ENCODE measurements around the gene GPHN. TPM values are rescaled to one million over a fixed set of nuclear protein-coding genes. Genes with fewer than 3 reads are reported as not detected.
A peak's percentile ranks its signal among the peaks of the same experiment; 100 is the strongest.
"Not testable (repeated sequence)": the region's sequence is repeated elsewhere in the genome, so short reads cannot be mapped to it uniquely, and the experiment has no call there.

Gene GPHN
- total and polyA plus RNA-seq, 5 experiments from 2014 or later: 2.9 to 12.1 (median 4.2) TPM

DNA sequence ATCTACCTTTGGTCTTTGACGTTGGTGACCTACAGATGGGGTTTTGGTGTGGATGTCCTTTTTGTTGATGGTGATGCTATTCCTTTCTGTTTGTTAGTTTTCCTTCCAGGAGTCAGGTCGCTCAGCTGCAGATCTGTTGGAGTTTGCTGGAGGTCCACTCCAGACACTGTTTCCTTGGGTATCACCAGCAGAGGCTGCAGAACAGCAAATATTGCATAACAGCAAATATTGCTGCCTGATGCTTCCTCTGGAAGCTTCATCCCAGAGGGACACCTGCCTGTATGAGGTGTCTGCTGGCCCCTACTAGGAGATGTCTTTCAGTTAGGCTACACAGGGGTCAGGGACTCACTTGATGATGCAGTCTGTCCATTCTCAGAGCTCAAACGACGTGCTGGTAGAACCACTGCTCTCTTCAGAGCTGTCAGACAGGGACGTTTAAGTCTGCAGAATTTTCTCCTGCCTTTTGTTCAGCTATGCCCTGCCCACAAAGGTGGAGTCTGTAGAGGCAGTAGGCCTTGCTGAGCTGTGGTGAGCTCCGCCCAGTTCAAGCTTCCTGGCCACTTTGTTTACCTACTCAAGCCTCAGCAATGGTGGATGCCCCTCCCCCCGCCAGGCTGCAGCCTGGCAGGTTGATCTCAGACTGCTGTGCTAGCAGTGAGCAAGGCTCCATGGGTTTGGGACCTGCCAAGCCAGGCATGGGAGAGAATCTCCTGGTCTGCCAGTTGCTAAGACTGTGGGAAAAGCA, 559.3 kb downstream of the GPHN start:
- POLR2A ChIA-PET: not testable (repeated sequence)

DNA sequence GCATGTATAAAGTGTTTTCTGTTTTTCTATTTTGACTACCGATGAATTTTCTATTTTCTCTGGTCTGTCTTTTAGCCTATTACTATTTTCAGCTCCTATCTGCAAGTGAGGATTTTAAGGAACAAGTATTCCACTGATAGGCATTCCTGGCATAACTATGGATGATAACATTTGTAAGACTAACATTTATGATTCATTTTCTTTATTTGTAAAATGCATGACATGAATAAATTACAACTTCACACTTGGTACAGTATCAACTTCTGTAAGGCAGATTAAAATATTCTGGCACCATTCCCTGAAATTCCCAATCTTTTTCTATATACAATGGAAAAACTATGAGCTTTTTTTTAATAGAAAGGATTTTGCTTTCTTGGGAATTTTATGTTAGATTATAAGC, 560.3 kb downstream of the GPHN start:
- Mint-ChIP-seq H3K9me3 (peaks cover 0 to 36% (median 9%) of the 10 kb centered on the region in 9 donors), H3K4me3 (no peak overlapping the region), H3K27ac (no peak overlapping the region), H3K4me1 (peaks cover 5 to 17% (median 13%) of the 10 kb centered on the region in 4 donors), H3K36me3 (peaks cover 11 to 44% (median 19%) of the 10 kb centered on the region in 3 donors), H3K27me3 (no peaks in the 10 kb centered on the region)
- ATAC-seq: no peak
- POLR2A ChIA-PET: no interaction called here
- DNase-seq: no peak

More for the DNA sequence above, 559.3 kb downstream of the GPHN start:
- Mint-ChIP-seq H3K36me3 (peaks cover 16 to 54% (median 19%) of the 10 kb centered on the region in 3 donors), H3K9me3 (peaks cover 0 to 37% (median 10%) of the 10 kb centered on the region in 9 donors), H3K4me1 (peaks cover 5 to 17% (median 13%) of the 10 kb centered on the region in 4 donors)
- H3K27ac Mint-ChIP-seq, H3K27me3 Mint-ChIP-seq, ATAC-seq, H3K4me3 Mint-ChIP-seq: not testable (repeated sequence)
- peak in 2 of 10 donors; percentile 2 to 3 for DNase-seq

DNA sequence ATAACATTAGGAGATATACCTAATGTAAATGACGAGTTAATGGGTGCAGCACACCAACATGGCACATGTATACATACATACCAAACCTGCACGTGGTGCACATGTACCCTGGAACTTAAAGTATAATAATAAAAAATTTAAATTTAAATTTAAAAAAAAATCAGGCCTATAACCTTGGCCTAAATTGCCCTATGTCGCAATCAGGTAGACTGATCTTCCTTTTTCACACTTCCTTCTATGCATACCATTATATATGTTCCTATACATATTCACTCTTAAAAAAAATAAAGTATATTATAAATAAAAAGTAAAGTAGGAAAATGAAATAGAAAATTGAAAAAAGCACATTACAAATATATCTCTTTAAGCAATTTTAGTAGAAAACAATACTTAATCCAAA, 563.6 kb downstream of the GPHN start:
- Mint-ChIP-seq H3K36me3 (peaks cover 4 to 22% (median 7%) of the 10 kb centered on the region in 3 donors), H3K9me3 (peaks cover 0 to 7% (median 2%) of the 10 kb centered on the region in 9 donors), H3K4me1 (peaks cover 3 to 13% (median 9%) of the 10 kb centered on the region in 4 donors), H3K27me3 (no peaks in the 10 kb centered on the region), H3K4me3 (no peak overlapping the region), H3K27ac (no peak overlapping the region)
- DNase-seq (no peak), ATAC-seq (no peak)
- POLR2A ChIA-PET: no interaction called here

DNA sequence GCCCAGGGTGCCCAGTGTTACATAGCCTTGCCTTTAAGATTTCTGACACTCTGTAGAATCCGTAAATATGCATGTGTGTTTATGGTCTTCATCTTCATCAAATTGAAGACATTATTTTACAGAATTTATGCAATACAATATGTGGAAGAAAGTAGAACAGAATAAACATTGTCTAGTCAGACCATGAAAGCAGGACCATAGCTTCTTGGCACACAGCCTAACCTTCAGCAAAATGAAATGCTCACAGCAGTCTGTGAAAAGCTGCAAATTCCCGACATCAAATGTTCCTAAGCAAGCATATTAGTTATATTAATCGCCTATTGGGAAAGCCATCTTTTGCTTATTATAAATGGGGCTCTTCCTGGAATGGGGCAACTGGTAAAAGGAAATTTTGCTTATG, 570.0 kb downstream of the GPHN start:
- Mint-ChIP-seq H3K27me3 (no peaks in the 10 kb centered on the region), H3K4me3 (no peak overlapping the region), H3K4me1 (no peaks in the 10 kb centered on the region), H3K36me3 (peaks cover 2 to 20% (median 5%) of the 10 kb centered on the region in 3 donors), H3K9me3 (peaks cover 0 to 16% (median 3%) of the 10 kb centered on the region in 9 donors), H3K27ac (no peak overlapping the region)
- DNase-seq: no peak
- ATAC-seq: no peak
- POLR2A ChIA-PET: no interaction called here

DNA sequence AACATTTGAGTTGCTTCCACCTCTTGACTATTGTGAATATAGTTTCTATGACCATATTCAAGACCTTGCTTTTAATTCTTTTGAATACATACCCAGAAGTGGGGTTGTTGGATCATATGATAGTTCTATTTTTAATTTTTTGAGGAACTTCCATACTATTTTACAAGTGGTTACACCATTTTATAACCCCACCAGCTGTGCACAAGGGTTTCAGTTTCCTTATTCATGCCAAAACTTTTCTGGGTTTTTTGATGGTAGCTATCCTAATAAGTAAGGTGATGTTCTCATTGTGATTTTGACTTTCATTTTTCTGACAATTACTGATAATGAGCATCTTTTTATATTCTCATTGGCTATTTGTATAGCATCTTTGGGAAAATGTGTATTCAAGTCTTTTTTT, 571.9 kb downstream of the GPHN start:
- H3K27me3 Mint-ChIP-seq: no peaks in the 10 kb centered on the region
- no peaks in the 10 kb centered on the region for H3K4me1 Mint-ChIP-seq
- H3K9me3 Mint-ChIP-seq: peaks cover 0 to 16% (median 3%) of the 10 kb centered on the region in 9 donors
- DNase-seq (no peak), ATAC-seq (no peak)
- no peak overlapping the region for H3K27ac Mint-ChIP-seq
- POLR2A ChIA-PET: no interaction called here
- H3K36me3 Mint-ChIP-seq: peaks cover 8 to 18% (median 16%) of the 10 kb centered on the region in 3 donors
- H3K4me3 Mint-ChIP-seq: no peak overlapping the region

DNA sequence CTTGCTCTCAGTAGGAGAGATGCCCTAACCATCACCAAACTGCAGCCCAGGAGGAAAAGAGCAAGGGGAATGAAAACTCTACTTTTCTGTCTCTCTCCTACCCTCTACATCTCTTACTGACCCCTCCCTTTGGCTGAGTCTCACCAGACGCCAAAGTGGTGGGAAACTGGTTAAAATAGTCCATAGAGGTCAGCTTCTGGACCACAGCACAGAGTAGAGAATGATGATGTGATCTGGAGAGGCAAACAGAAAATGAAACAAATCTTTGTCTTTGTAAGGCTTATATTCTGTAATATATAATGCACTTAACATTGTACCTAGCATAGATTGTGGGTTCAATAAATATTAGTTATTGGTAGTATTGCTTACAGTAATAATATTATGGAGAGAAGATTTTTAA, 600.3 kb downstream of the GPHN start:
- no peaks in the 10 kb centered on the region for H3K4me1 Mint-ChIP-seq
- H3K27ac Mint-ChIP-seq: no peak overlapping the region
- no peak overlapping the region for H3K4me3 Mint-ChIP-seq
- ATAC-seq: no peak
- POLR2A ChIA-PET: no interaction called here
- peaks cover 25 to 46% (median 37%) of the 10 kb centered on the region in 3 donors for H3K36me3 Mint-ChIP-seq
- DNase-seq: no peak
- no peaks in the 10 kb centered on the region for H3K27me3 Mint-ChIP-seq
- H3K9me3 Mint-ChIP-seq: peaks cover 12 to 37% (median 28%) of the 10 kb centered on the region in 9 donors

DNA sequence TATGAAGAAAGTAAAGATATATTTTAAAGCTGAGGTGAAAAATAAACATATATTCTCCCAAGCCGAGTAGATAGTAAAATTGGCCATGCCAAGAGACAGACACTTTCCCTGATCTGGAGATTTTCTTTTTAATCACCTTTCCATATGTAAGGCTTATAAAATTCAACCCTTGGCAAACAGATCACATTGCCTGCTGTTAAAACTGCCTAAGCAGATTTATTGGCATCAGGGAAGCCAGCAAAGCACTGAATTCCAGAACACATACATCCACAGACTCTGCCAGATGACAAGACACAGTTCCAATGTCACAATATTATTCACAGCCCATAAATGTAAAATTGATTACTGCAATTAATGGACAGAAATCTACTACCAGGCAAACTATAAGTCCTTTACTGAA, 603.1 kb downstream of the GPHN start:
- no peak overlapping the region for H3K4me3 Mint-ChIP-seq
- H3K9me3 Mint-ChIP-seq: peaks cover 2 to 9% (median 7%) of the 10 kb centered on the region in 9 donors
- ATAC-seq (no peak), DNase-seq (no peak)
- H3K27me3 Mint-ChIP-seq: no peaks in the 10 kb centered on the region
- peaks cover 10 to 18% (median 14%) of the 10 kb centered on the region in 3 donors for H3K36me3 Mint-ChIP-seq
- no peaks in the 10 kb centered on the region for H3K4me1 Mint-ChIP-seq
- POLR2A ChIA-PET: no interaction called here
- no peak overlapping the region for H3K27ac Mint-ChIP-seq

DNA sequence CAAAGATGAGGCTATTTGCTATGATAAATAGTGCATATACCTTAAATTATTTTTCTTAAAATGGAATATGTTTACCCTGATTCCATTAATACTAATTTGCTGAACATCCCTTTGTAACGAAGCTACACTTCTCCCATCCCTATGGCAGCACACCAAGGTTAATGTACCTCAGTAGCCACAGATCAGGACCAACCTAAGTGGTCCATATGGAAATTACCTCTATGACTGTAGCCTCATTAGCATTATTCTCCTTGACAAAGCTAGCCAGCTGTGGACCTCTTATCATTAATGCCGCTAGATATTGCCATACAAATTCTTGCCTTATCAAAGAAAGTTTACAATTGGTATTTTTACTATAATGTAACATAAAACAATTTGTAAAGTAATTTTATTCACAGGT, 604.4 kb downstream of the GPHN start:
- Mint-ChIP-seq H3K36me3 (peaks cover 4 to 14% (median 10%) of the 10 kb centered on the region in 3 donors), H3K4me3 (no peak overlapping the region), H3K9me3 (peaks cover 0 to 2% (median 0%) of the 10 kb centered on the region in 9 donors), H3K27me3 (no peaks in the 10 kb centered on the region), H3K4me1 (no peaks in the 10 kb centered on the region), H3K27ac (no peak overlapping the region)
- ATAC-seq: no peak
- DNase-seq: no peak
- POLR2A ChIA-PET: no interaction called here

DNA sequence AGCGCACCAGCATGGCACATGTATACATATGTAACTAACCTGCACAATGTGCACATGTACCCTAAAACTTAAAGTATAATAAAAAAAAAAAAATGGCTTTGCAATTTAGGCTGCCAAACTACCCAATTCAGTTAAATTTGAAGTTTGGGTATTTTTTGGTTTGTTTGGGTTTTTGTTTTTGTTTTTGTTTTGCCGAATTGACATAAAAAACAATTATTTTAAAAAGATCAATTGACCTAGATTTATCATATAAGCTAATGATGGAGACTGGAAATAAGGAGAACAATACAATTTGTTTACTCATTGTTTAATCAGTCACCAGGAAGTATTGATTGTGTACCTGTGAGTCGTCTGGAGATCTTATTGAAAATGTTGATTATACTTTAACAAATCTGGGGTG, 619.2 kb downstream of the GPHN start:
- Mint-ChIP-seq H3K27ac (no peak overlapping the region), H3K9me3 (peaks cover 0 to 4% (median 0%) of the 10 kb centered on the region in 9 donors), H3K36me3 (peaks cover 5 to 36% (median 30%) of the 10 kb centered on the region in 3 donors), H3K4me3 (no peak overlapping the region), H3K4me1 (peaks cover 0 to 2% (median 0%) of the 10 kb centered on the region in 4 donors), H3K27me3 (no peaks in the 10 kb centered on the region)
- ATAC-seq (no peak), DNase-seq (no peak)
- POLR2A ChIA-PET: no interaction called here

DNA sequence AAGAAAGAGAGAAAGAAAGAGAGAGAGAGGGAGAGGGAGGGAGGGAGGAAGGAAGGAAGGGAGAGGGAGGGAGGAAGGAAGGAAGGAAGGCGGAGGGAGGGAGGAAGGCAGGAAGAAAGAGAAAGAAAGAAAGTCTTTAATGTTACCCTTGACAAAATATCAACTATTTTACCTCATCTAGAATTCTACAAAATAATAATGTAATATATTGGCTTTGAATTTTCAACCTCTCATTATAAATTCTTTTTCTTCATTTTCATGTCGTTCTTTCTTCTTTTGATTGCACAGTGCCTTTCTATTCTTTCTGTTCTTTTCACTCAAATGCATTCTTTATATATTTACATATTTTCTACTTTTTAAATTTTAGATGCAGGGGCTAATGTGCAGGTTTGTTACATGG, 621.8 kb downstream of the GPHN start:
- peaks cover 5 to 18% (median 18%) of the 10 kb centered on the region in 3 donors for H3K36me3 Mint-ChIP-seq
- H3K27ac Mint-ChIP-seq: no peak overlapping the region
- peaks cover 0 to 2% (median 2%) of the 10 kb centered on the region in 4 donors for H3K4me1 Mint-ChIP-seq
- DNase-seq (no peak), ATAC-seq (no peak)
- peaks cover 0 to 4% (median 0%) of the 10 kb centered on the region in 9 donors for H3K9me3 Mint-ChIP-seq
- POLR2A ChIA-PET: no interaction called here
- no peak overlapping the region for H3K4me3 Mint-ChIP-seq
- no peaks in the 10 kb centered on the region for H3K27me3 Mint-ChIP-seq

DNA sequence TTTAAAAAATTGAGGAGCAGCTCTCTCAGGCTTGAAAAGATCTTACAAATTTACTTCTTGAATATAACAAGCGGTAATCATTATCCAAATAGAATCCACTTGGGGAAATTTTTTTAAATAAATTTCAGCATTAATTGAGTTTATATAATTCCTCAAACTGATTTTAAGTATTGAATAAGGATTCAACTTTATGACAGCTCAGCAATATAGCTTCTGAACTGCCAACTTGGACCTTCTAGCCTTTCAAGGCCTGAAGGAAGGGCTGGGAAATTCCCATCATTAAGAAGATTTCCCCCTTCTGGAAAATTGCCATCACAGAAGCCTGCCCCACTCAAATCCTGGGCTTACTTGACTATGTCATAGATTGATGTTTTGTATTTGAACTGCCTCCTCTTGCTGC, 623.7 kb downstream of the GPHN start:
- ATAC-seq: no peak
- no peak for DNase-seq
- Mint-ChIP-seq H3K4me3 (no peak overlapping the region), H3K36me3 (peaks cover 0 to 17% (median 8%) of the 10 kb centered on the region in 3 donors), H3K27me3 (no peaks in the 10 kb centered on the region), H3K27ac (no peak overlapping the region), H3K4me1 (peaks cover 0 to 2% (median 2%) of the 10 kb centered on the region in 4 donors), H3K9me3 (no peaks in the 10 kb centered on the region)
- POLR2A ChIA-PET: no interaction called here

DNA sequence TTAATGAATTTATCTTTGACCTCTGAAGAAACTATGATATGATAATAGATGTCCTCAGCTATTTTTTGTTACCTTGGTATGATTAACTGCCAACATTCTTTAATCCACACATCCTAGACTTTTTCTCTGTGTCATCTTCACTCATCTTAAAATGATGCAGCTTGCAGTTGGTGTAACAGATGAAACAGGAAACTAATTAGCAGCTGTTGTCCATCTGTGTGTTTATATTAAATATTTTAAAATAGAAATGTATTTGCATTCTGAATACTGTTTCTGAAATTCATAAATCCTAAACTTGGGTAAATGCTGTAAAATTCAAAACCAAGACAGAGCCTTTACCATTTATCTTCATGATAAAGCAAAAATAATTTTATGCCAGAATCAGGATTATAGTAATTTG, 625.2 kb downstream of the GPHN start:
- Mint-ChIP-seq H3K4me3 (no peak overlapping the region), H3K9me3 (no peaks in the 10 kb centered on the region), H3K36me3 (peaks cover 0 to 17% (median 8%) of the 10 kb centered on the region in 3 donors), H3K4me1 (peaks cover 0 to 2% (median 2%) of the 10 kb centered on the region in 4 donors), H3K27ac (no peak overlapping the region), H3K27me3 (no peaks in the 10 kb centered on the region)
- POLR2A ChIA-PET: no interaction called here
- ATAC-seq (no peak), DNase-seq (no peak)

DNA sequence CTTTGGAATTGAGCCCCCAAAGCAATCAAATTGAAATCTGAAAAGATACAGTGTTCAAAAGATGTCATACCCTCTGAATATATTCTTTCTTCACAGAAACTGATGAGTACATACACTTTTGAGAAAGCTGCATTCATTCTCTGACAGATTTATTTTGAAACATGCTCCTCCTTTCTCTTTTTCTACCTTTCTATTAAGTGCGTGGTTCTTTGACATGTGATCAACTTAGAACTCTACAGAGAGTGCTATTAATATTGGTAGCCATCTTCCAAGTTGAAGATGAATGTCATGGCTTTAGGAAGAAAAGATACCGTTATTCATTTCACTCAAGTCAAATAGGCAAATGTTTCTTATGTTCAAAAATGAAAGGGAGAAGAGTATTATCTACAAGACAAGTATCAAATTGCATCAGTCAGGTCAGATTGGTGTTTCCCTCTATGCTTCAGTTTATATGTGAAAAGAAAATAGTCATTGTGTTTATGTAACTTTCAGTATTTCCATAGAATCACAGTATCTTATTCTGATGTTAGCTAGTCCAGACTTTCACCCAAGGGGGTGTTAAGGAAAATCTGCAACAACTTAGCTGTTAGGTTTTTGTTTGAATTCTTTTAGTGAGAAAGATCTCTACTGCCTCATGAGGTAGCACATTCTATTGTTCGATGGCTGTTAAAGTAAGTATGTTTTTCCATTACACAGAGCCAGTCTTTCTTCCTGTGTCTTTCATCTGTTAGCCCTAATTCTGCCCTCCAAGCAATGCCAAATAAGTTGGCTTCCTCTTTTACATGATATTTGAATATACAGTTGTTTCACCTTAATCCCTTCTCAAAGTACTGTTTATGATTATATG, 625.9 kb downstream of the GPHN start:
- H3K36me3 Mint-ChIP-seq: peaks cover 0 to 14% (median 8%) of the 10 kb centered on the region in 3 donors
- H3K4me3 Mint-ChIP-seq: no peak overlapping the region
- no peak overlapping the region for H3K27ac Mint-ChIP-seq
- peaks cover 0 to 2% (median 2%) of the 10 kb centered on the region in 4 donors for H3K4me1 Mint-ChIP-seq
- H3K9me3 Mint-ChIP-seq: no peaks in the 10 kb centered on the region
- POLR2A ChIA-PET: no interaction called here
- ATAC-seq (no peak), DNase-seq (no peak)
- H3K27me3 Mint-ChIP-seq: no peaks in the 10 kb centered on the region

Data from naive thymus-derived CD8-positive, alpha-beta T cell (primary cell).